ENCODE results near the gene MATN3. TPM values are rescaled to one million over a fixed set of nuclear protein-coding genes. Genes with fewer than 3 reads are reported as not detected.

MATN3 gene
- total and polyA plus RNA-seq, 2 of the 13 experiments (the other 11 are each of a cell fraction or from before 2014, with no cell fraction given), result 36.1 to 208 TPM

DNA sequence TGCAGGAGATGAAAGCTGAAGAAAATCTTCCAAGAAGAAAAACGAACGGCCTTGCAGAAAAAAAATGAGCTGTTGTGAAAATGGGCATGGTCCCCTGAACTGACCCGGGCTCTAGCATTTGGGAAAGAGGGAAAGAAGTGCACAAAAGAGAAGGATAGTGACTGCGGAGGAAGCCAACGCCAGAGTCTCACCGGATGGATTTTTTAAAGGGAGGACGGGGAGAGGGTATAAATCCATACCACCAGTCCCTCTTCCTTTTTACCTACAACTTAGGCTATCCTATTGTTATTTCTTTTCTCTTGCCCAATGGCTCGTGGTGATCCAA lies 23.2 kb downstream of the MATN3 start:
- Histone ChIP-seq H3K27me3 (ENCODE audit: control insufficient read depth in 1 of 2, insufficient read depth in 2 of 2, low read length in 2 of 2) (no peaks in the 10 kb centered on the region; a peak in 1 of 5 replicates), H3K4me3 (replicated peaks in 1 of 3; ENCODE audit: insufficient read depth in 1 of 3, low read depth in 2 of 3, low read length in 3 of 3) (peak overlapping the region; percentile 75 to 90 (median 78)), H4K20me1 (ENCODE audit: insufficient read depth, low read length) (no peaks in the 10 kb centered on the region), H3K27ac (ENCODE audit: extremely low read length, insufficient read depth, low read length) (peak overlapping the region; percentile 70), H3K36me3 (replicated peaks in 1 of 2; ENCODE audit: control insufficient read depth in 1 of 2, insufficient read depth in 2 of 2, low read length in 2 of 2) (peaks cover 3 to 8% of the 10 kb centered on the region in 2 experiments; a peak in 4 of 5 replicates), H2AFZ (ENCODE audit: low read length) (peak overlapping the region; percentile 55), H3K4me2 (ENCODE audit: low read depth, low read length) (peak overlapping the region; percentile 92), H3K4me1 (ENCODE audit: insufficient read depth, low read length) (peaks cover 30% of the 10 kb centered on the region), H3K79me2 (ENCODE audit: insufficient read depth, low read length) (peaks cover 22% of the 10 kb centered on the region), H3K9ac (ENCODE audit: insufficient read depth, low read depth, low read length) (peak overlapping the region; percentile 69), H3K9me3 (ENCODE audit: low read length) (no peaks in the 10 kb centered on the region)
- WGBS (ENCODE audit: low lambda C conversion rate), result 2% methylated on average over 8 of the region's 8 CpGs
- CTCF ChIA-PET (ENCODE audit: low intra/inter-chr PET ratio, low total read pairs), result interaction anchor here (2.0 kb wide), 1 partner anchor 109 kb away, joined by 5 read pairs; no protein-coding TSS in a partner anchor
- POLR2A ChIA-PET, result interaction anchor here (0.5 to 2.0 kb wide), 9 partner anchors 18 to 236 kb away, joined by 3 to 28 read pairs (median 8); partner anchors contain the start of genes LAPTM4A and TTC32
- ATAC-seq (peak; percentile 19), DNase-seq (ENCODE audit: low spot score) (no peak), FAIRE-seq (no peak)
- in situ Hi-C loops (cut with HindIII; ENCODE audit: extremely low pct_ligation_motif_present, low pct_unique_long_range_greater_than_20kb), result no loop called here
- BruUV-seq (replicated peaks), result no TSS peak
- intact Hi-C loops (cut with micrococcal nuclease; ENCODE audit: unreplicated experiment), result no loop called here
- peak; percentile 10; the same call in 1 of the 2 replicates for TF ChIP-seq ZNF331 (CRISPR knock-in tag; IDR thresholded peaks at IDR 0.05)
- 0 out of 2 replicates have a peak, but pooled peaks have one; percentile 3 for TF ChIP-seq ZNF234 (CRISPR knock-in tag; conservative IDR thresholded peaks at IDR 0.05)
- TF ChIP-seq NR2F1 (CRISPR knock-in tag; IDR thresholded peaks at IDR 0.05), result no peak
- TF ChIP-seq, protein P1, sequence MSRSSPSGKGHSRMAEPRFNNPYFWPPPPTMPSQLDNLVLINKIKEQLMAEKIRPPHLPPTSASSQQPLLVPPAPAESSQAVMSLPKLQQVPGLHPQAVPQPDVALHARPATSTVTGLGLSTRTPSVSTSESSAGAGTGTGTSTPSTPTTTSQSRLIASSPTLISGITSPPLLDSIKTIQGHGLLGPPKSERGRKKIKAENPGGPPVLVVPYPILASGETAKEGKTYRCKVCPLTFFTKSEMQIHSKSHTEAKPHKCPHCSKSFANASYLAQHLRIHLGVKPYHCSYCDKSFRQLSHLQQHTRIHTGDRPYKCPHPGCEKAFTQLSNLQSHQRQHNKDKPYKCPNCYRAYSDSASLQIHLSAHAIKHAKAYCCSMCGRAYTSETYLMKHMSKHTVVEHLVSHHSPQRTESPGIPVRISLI (CRISPR knock-in tag; IDR thresholded peaks at IDR 0.05; ENCODE audit: borderline replicate concordance), result 0 out of 2 replicates have a peak, but pooled peaks have one; percentile 5
- TF ChIP-seq, protein P2, sequence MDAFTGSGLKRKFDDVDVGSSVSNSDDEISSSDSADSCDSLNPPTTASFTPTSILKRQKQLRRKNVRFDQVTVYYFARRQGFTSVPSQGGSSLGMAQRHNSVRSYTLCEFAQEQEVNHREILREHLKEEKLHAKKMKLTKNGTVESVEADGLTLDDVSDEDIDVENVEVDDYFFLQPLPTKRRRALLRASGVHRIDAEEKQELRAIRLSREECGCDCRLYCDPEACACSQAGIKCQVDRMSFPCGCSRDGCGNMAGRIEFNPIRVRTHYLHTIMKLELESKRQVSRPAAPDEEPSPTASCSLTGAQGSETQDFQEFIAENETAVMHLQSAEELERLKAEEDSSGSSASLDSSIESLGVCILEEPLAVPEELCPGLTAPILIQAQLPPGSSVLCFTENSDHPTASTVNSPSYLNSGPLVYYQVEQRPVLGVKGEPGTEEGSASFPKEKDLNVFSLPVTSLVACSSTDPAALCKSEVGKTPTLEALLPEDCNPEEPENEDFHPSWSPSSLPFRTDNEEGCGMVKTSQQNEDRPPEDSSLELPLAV (CRISPR knock-in tag; conservative IDR thresholded peaks at IDR 0.05; ENCODE audit: low read depth), result no peak
- TF ChIP-seq MYNN (CRISPR knock-in tag; IDR thresholded peaks at IDR 0.05; ENCODE audit: low read depth), result 0 out of 2 replicates have a peak, but pooled peaks have one; percentile 13
- TF ChIP-seq GABPB1 (CRISPR knock-in tag; IDR thresholded peaks at IDR 0.05), result no peak
- no peak for TF ChIP-seq SRSF9 (IDR thresholded peaks at IDR 0.05; ENCODE audit: borderline replicate concordance, insufficient read depth, low read depth, low read length, poor library complexity, severe bottlenecking)
- no peak for TF ChIP-seq PRPF4 (IDR thresholded peaks at IDR 0.05; ENCODE audit: low read depth, low read length, poor library complexity, severe bottlenecking)
- peak; percentile 26; the same call in 1 of the 2 replicates for TF ChIP-seq KDM5A (IDR thresholded peaks at IDR 0.05; ENCODE audit: borderline replicate concordance, low read length)
- TF ChIP-seq ZNF564 (CRISPR knock-in tag; IDR thresholded peaks at IDR 0.05), result 0 out of 2 replicates have a peak, but pooled peaks have one; percentile 5
- no peak for TF ChIP-seq CREB1 (IDR thresholded peaks at IDR 0.05)
- TF ChIP-seq CREB1 (CRISPR knock-in tag; IDR thresholded peaks at IDR 0.05), result no peak
- TF ChIP-seq AFF4 (CRISPR knock-in tag; IDR thresholded peaks at IDR 0.05), result 0 out of 2 replicates have a peak, but pooled peaks have one; percentile 35
- 0 out of 2 replicates have a peak, but pooled peaks have one; percentile 6 for TF ChIP-seq ZNF644 (CRISPR knock-in tag; IDR thresholded peaks at IDR 0.05; ENCODE audit: low read depth)
- TF ChIP-seq ZMAT5 (CRISPR knock-in tag; IDR thresholded peaks at IDR 0.05; ENCODE audit: borderline replicate concordance, low read depth), result no peak

Data from HepG2 (cell line).